A549 (cell line): Measurements from ENCODE around the gene ARPP19. TPM values are rescaled to one million over a fixed set of nuclear protein-coding genes. Genes with fewer than 3 reads are reported as not detected.

Source experiments
- ATAC-seq, 2 experiments: fragments of 200-7000 bp in 1 of 2; fragments of >200 bp in 1 of 2; cut with Nextera tagmentation in 1 of 2; cut with Tn5 transposase in 1 of 2; 3 replicates each; pipeline versions ENCODE4 v1.8.0 to v1.9.1; 2018 to 2020; ENCODE audit warnings: mild to moderate bottlenecking in 1 of 2, moderate library complexity in 1 of 2
- CTCF ChIA-PET: fragments of 300-600 bp; sonication (Branson Sonifier 250); formaldehyde crosslinking; extraction: SDS; loops from one replicate; lab custom pipeline; 2021; ENCODE audit warnings: antibody characterized with exemption, inconsistent platforms; lab: Yijun Ruan, JAX
- POLR2A ChIA-PET: fragments of 350-600 bp; formaldehyde crosslinking; extraction: SDS; loops from one replicate; lab custom pipeline; 2021; ENCODE audit warnings: antibody characterized with exemption, inconsistent platforms; lab: Yijun Ruan, JAX
- DNase-seq, 2 experiments: peaks; one replicate each; pipeline versions ENCODE4 v3.0.0 to v3.0.0-alpha.2; 2011 to 2016; ENCODE audit warnings: low read depth in 1 of 2, low spot score in 1 of 2
- FAIRE-seq: peaks from 2 replicates; lab custom pipeline; 2011; peaks lifted over from hg19 to GRCh38; lab: Jason Lieb, UNC
- H3K27ac ChIP-seq, 2 experiments: fragments of >200 bp; sonication (Bioruptor Twin); formaldehyde crosslinking; 3 replicates each; pipeline ENCODE4 v1.5.1; 2016 to 2017
- H3K4me1 ChIP-seq: fragments of >200 bp; sonication (Bioruptor Twin); formaldehyde crosslinking; 3 replicates; pipeline ENCODE4 v1.6.1; 2016
- H3K4me2 ChIP-seq: fragments of >200 bp; sonication (Bioruptor Twin); formaldehyde crosslinking; 3 replicates; pipeline ENCODE4 v1.6.1; 2016
- H3K4me3 ChIP-seq: fragments of >200 bp; sonication (Bioruptor Twin); formaldehyde crosslinking; 3 replicates; pipeline ENCODE4 v1.5.1; 2016
- H3K9me3 ChIP-seq: fragments of >200 bp; sonication (Bioruptor Twin); formaldehyde crosslinking; 3 replicates; pipeline ENCODE4 v1.6.1; 2016
- BHLHE40 ChIP-seq: IDR thresholded peaks from 2 replicates; pipeline ENCODE4 v1.6.1; 2012; ENCODE audit warnings: low read depth, low read length, inconsistent platforms
- EHF ChIP-seq: fragments of 250-450 bp; sonication (Bioruptor Pico); IDR thresholded peaks from 2 replicates; pipeline ENCODE4 v1.5.0; 2020; ENCODE audit warnings: mild to moderate bottlenecking
- FOSL2 ChIP-seq, 2 experiments: fragments of 450-650 bp in 1 of 2; fragments of >200 bp in 1 of 2; sonication (Bioruptor Twin) in 1 of 2; formaldehyde crosslinking; IDR thresholded peaks; 2 replicates each; pipeline versions ENCODE4 v1.5.0 to v1.6.1; 2016 to 2020; ENCODE audit warnings: mild to moderate bottlenecking in 1 of 2, moderate library complexity in 1 of 2
- GATA3 ChIP-seq: IDR thresholded peaks from 2 replicates; pipeline ENCODE4 v1.6.1; 2012; ENCODE audit warnings: borderline replicate concordance
- HOXB13 ChIP-seq: fragments of 250-450 bp; sonication (Bioruptor Pico); IDR thresholded peaks from 2 replicates; pipeline ENCODE4 v1.5.0; 2020; ENCODE audit warnings: low read depth, mild to moderate bottlenecking, moderate library complexity
- HOXB5 ChIP-seq: fragments of 250-450 bp; sonication (Bioruptor Pico); IDR thresholded peaks from 2 replicates; pipeline ENCODE4 v1.5.0; 2020; ENCODE audit warnings: mild to moderate bottlenecking, moderate library complexity
- JUN ChIP-seq, 2 experiments: fragments of >200 bp; sonication (Bioruptor Twin); formaldehyde crosslinking; IDR thresholded peaks; 2 replicates in 1 of 2; 3 replicates in 1 of 2; pipeline ENCODE4 v1.6.1; 2016 to 2017
- JUNB ChIP-seq: fragments of >200 bp; sonication (Bioruptor Twin); formaldehyde crosslinking; IDR thresholded peaks from 2 replicates; pipeline ENCODE4 v1.6.1; 2016
- MAZ ChIP-seq: fragments of 150-350 bp; IDR thresholded peaks from 2 replicates; pipeline ENCODE4 v1.6.1; 2014; ENCODE audit warnings: antibody characterized with exemption, low read depth, low read length, borderline replicate concordance
- MYC ChIP-seq: IDR thresholded peaks from 2 replicates; pipeline ENCODE4 v1.6.1; 2012; ENCODE audit warnings: mild to moderate bottlenecking, inconsistent platforms, low read length, improper control_type of control experiment, borderline replicate concordance
- NPAS2 ChIP-seq: fragments of 250-450 bp; sonication (Bioruptor Pico); IDR thresholded peaks from 2 replicates; pipeline ENCODE4 v1.8.0; 2022; ENCODE audit warnings: mild to moderate bottlenecking, moderate library complexity, borderline replicate concordance
- PHF8 ChIP-seq: fragments of 200-600 bp; sonication (generic); IDR thresholded peaks from 2 replicates; pipeline ENCODE4 v1.6.1; 2016; ENCODE audit warnings: low read depth, mild to moderate bottlenecking, antibody characterized with exemption, moderate library complexity, borderline replicate concordance
- POLR2A ChIP-seq: IDR thresholded peaks from 2 replicates; pipeline ENCODE4 v1.6.1; 2012; ENCODE audit warnings: mild to moderate bottlenecking, low read length
- RAD21 ChIP-seq, 2 experiments: fragments of >200 bp in 1 of 2; sonication (Bioruptor Twin) in 1 of 2; formaldehyde crosslinking in 1 of 2; IDR thresholded peaks in 1 of 2; conservative IDR thresholded peaks in 1 of 2; 2 replicates in 1 of 2; 3 replicates in 1 of 2; pipeline ENCODE4 v1.6.1; 2012 to 2018; ENCODE audit warnings: inconsistent platforms in 1 of 2
- RCOR1 ChIP-seq: fragments of 150-350 bp; IDR thresholded peaks from 2 replicates; pipeline ENCODE4 v1.6.1; 2014; ENCODE audit warnings: antibody characterized with exemption, low read length, low read depth
- SMC3 ChIP-seq: fragments of >200 bp; sonication (Bioruptor Twin); formaldehyde crosslinking; IDR thresholded peaks from 3 replicates; pipeline ENCODE4 v1.6.1; 2018; ENCODE audit warnings: inconsistent platforms
- TP53 ChIP-seq: fragments of 250-450 bp; sonication (Bioruptor Pico); IDR thresholded peaks from 2 replicates; pipeline ENCODE4 v1.5.0; 2021; ENCODE audit warnings: mild to moderate bottlenecking, moderate library complexity
- whole genome bisulfite sequencing: methylation state at CpG from one replicate; pipeline ENCODE4 v1.1.6; 2017; ENCODE audit errors: missing lambda C conversion rate; 5-methylcytosine and 5-hydroxymethylcytosine counted together
- polyA minus RNA-seq: library from RNA; depleted of rRNA, polyadenylated mRNA; stranded (reverse); fragments of >200 nt; gene quantifications from 2 replicates; pipeline ENCODE4 v1.2.3, GENCODE V29; 2011; rRNA and poly(A)+ RNA removed
- polyA plus RNA-seq, 4 experiments: library from polyadenylated mRNA; depleted of rRNA in 3 of 4; stranded (reverse); fragments of >200 nt; fragmentation: RNase III in 1 of 4; extraction: RNeasy Plus Mini Kit Qiagen cat#74134 plus additional on column Dnase treatment in 1 of 4; gene quantifications; 2 replicates in 3 of 4; 3 replicates in 1 of 4; pipeline ENCODE4 v1.2.3, GENCODE V29; 2011 to 2017
- TF ChIP-seq, protein P1 (sequence below): fragments of 250-450 bp; sonication (Bioruptor Pico); IDR thresholded peaks from 2 replicates; pipeline ENCODE4 v1.5.0; 2020; ENCODE audit warnings: low read depth, mild to moderate bottlenecking, moderate library complexity
- TF ChIP-seq, protein P2 (sequence below): fragments of >200 bp; sonication (Bioruptor Twin); formaldehyde crosslinking; IDR thresholded peaks from 3 replicates; pipeline ENCODE4 v1.6.1; 2016
- TF ChIP-seq, protein P3 (sequence below): IDR thresholded peaks from 2 replicates; pipeline ENCODE4 v1.6.1; 2012
- TF ChIP-seq, protein P4 (sequence below): fragments of 250-450 bp; sonication (Bioruptor Pico); IDR thresholded peaks from 2 replicates; pipeline ENCODE4 v1.5.0; 2021; ENCODE audit warnings: mild to moderate bottlenecking, moderate library complexity, borderline replicate concordance
- TF ChIP-seq, protein P5 (sequence below): IDR thresholded peaks from 2 replicates; pipeline ENCODE4 v1.6.1; 2012; ENCODE audit warnings: low read depth, borderline replicate concordance
- TF ChIP-seq, protein P6 (sequence below): IDR thresholded peaks from 2 replicates; pipeline ENCODE4 v1.6.1; 2012

The ARPP19 gene, protein sequence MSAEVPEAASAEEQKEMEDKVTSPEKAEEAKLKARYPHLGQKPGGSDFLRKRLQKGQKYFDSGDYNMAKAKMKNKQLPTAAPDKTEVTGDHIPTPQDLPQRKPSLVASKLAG
- polyA plus RNA-seq (2011; rRNA removed) = 142 and 192 TPM in 2 replicates
- polyA plus RNA-seq (2012; cell fraction: cytosol; rRNA removed) = 31.4 and 41.0 TPM in 2 replicates
- 10.5 and 23.9 TPM in 2 replicates for polyA plus RNA-seq (2012; cell fraction: nucleus; rRNA removed)
- polyA plus RNA-seq (2017; fragmentation: RNase III; extraction: RNeasy Plus Mini Kit Qiagen cat#74134 plus additional on column Dnase treatment) = 97.0 to 102 TPM (median 102 TPM) in 3 replicates
- 94.8 and 118 TPM in 2 replicates for polyA minus RNA-seq

DNA sequence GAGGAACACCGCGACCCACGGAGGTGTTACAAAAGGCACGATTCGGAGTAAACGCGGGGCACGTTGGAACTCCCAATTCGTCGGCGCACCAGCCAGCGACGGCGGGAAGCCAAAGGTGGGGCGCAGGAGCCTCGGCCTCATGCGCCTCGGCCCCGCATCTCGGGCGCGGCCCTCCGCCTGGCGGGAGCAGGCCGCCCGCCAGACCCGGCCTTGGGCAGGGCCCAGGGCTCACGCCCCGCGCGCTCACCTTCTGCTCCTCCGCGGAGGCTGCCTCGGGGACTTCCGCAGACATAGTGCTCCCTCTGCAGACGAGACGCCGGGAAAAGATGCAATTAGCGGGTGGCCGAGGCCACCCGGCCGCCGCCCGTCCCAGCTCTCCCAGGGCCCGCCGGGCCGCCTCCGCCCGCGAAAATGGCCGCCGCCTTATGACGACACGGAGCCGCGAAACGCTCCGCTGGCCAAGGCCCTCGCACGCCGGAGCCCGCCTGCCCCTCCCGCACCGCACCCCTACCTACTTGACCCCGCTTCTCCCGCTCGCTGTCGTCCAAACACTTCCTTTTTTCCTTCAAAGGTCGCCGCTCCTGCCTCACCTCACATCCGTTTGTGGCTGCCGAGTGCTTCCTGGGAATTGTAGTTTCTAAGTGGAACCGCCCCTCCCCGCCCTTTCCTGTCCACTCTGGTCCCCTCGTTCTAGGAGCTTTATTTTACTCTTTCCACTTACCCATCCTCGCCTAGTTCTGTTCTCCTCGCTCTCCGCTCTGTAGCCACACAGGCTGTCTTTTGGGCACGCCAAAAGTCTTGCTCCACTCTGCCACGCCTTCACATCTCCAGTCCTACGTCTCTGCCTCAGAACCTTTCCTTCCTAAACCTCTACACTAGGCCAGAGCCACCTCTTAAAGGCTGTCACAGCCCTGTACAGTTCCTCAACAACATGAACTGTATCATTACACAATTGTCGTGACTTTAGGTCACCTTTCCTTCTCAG lies at the start of gene ARPP19:
ARPP19 (minus strand) TSS at position 430 of the 985 bp plus-strand sequence; CDS start at position 292, 138 bp downstream.
- POLR2A ChIA-PET = interaction anchor here (1.0 to 1.1 kb wide), 2 partner anchors 10 to 110 kb away, joined by 3 read pairs; partner anchors contain the start of gene ATOSA
- FAIRE-seq (peak; percentile 76), DNase-seq (peak; percentile 99), ATAC-seq (peak; percentile 96 to 97)
- CTCF ChIA-PET = no interaction called here
- peak; percentile 56; the same call in 1 of the 2 replicates for TF ChIP-seq HOXB13 (CRISPR knock-in tag)
- TF ChIP-seq SMC3 = peak; percentile 28; the same call in 2 of the 3 replicates
- TF ChIP-seq, protein P1, sequence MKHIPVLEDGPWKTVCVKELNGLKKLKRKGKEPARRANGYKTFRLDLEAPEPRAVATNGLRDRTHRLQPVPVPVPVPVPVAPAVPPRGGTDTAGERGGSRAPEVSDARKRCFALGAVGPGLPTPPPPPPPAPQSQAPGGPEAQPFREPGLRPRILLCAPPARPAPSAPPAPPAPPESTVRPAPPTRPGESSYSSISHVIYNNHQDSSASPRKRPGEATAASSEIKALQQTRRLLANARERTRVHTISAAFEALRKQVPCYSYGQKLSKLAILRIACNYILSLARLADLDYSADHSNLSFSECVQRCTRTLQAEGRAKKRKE = 0 out of 2 replicates have a peak, but pooled peaks have one; percentile 22
- TF ChIP-seq MAZ = peak; percentile 67; the same call in 1 of the 2 replicates
- TF ChIP-seq, protein P2, sequence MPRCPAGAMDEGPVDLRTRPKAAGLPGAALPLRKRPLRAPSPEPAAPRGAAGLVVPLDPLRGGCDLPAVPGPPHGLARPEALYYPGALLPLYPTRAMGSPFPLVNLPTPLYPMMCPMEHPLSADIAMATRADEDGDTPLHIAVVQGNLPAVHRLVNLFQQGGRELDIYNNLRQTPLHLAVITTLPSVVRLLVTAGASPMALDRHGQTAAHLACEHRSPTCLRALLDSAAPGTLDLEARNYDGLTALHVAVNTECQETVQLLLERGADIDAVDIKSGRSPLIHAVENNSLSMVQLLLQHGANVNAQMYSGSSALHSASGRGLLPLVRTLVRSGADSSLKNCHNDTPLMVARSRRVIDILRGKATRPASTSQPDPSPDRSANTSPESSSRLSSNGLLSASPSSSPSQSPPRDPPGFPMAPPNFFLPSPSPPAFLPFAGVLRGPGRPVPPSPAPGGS = peak; percentile 70; the same call in 1 of the 3 replicates
- no peak for TF ChIP-seq JUNB
- TF ChIP-seq POLR2A = peak; percentile 67
- peak; percentile 57; the same call in 1 of the 2 replicates for TF ChIP-seq EHF (CRISPR knock-in tag)
- no peak for TF ChIP-seq NPAS2 (CRISPR knock-in tag)
- TF ChIP-seq JUN (IDR thresholded peaks at IDR 0.05) = peak; percentile 80 to 93; a peak in 4 of 5 replicates
- peak; percentile 88; the same call in 1 of the 2 replicates for TF ChIP-seq MYC
- peak; percentile 12 to 51; a peak in 2 of 5 replicates for TF ChIP-seq RAD21 (conservative IDR thresholded peaks at IDR 0.05 in 1 of 2, IDR thresholded peaks at IDR 0.05 in 1 of 2)
- TF ChIP-seq FOSL2 (IDR thresholded peaks at IDR 0.05) = no peak
- TF ChIP-seq FOSL2 (CRISPR knock-in tag; IDR thresholded peaks at IDR 0.05) = 0 out of 2 replicates have a peak, but pooled peaks have one; percentile 7
- TF ChIP-seq BHLHE40 = no peak
- TF ChIP-seq GATA3 = no peak
- TF ChIP-seq RCOR1 = no peak
- TF ChIP-seq TP53 (CRISPR knock-in tag) = no peak
- TF ChIP-seq, protein P3, sequence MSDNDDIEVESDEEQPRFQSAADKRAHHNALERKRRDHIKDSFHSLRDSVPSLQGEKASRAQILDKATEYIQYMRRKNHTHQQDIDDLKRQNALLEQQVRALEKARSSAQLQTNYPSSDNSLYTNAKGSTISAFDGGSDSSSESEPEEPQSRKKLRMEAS = peak; percentile 98
- TF ChIP-seq PHF8 = peak; percentile 99
- TF ChIP-seq, protein P4, sequence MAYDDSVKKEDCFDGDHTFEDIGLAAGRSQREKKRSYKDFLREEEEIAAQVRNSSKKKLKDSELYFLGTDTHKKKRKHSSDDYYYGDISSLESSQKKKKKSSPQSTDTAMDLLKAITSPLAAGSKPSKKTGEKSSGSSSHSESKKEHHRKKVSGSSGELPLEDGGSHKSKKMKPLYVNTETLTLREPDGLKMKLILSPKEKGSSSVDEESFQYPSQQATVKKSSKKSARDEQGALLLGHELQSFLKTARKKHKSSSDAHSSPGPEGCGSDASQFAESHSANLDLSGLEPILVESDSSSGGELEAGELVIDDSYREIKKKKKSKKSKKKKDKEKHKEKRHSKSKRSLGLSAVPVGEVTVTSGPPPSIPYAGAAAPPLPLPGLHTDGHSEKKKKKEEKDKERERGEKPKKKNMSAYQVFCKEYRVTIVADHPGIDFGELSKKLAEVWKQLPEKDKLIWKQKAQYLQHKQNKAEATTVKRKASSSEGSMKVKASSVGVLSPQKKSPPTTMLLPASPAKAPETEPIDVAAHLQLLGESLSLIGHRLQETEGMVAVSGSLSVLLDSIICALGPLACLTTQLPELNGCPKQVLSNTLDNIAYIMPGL (CRISPR knock-in tag) = peak; percentile 97
- TF ChIP-seq HOXB5 (CRISPR knock-in tag) = 0 out of 2 replicates have a peak, but pooled peaks have one; percentile 46
- TF ChIP-seq, protein P5, sequence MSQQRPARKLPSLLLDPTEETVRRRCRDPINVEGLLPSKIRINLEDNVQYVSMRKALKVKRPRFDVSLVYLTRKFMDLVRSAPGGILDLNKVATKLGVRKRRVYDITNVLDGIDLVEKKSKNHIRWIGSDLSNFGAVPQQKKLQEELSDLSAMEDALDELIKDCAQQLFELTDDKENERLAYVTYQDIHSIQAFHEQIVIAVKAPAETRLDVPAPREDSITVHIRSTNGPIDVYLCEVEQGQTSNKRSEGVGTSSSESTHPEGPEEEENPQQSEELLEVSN = peak; percentile 99
- TF ChIP-seq, protein P6, sequence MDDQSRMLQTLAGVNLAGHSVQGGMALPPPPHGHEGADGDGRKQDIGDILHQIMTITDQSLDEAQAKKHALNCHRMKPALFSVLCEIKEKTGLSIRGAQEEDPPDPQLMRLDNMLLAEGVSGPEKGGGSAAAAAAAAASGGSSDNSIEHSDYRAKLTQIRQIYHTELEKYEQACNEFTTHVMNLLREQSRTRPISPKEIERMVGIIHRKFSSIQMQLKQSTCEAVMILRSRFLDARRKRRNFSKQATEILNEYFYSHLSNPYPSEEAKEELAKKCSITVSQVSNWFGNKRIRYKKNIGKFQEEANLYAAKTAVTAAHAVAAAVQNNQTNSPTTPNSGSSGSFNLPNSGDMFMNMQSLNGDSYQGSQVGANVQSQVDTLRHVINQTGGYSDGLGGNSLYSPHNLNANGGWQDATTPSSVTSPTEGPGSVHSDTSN = peak; percentile 56; the same call in 1 of the 2 replicates
- peaks cover 33% of the 10 kb centered on the region; the same call in 2 of the 3 replicates for H3K4me1 ChIP-seq
- H3K27ac ChIP-seq = peak within 1 kb of the TSS; percentile 88 to 95
- WGBS = 7% methylated on average over 58 of the region's 82 CpGs
- H3K4me3 ChIP-seq = peak within 1 kb of the TSS; percentile 77
- no peaks in the 10 kb centered on the region for H3K9me3 ChIP-seq
- peak within 1 kb of the TSS; percentile 92 for H3K4me2 ChIP-seq
